Astrocyte (in vitro differentiated cells and primary cell): Measurements from ENCODE around the gene CCNL1. TPM values are rescaled to one million over a fixed set of nuclear protein-coding genes. Genes with fewer than 3 reads are reported as not detected.

Experiments
- DNase-seq: peaks from one replicate; pipeline ENCODE4 v3.0.0-alpha.2; 2010; ENCODE audit warnings: low read depth
- FAIRE-seq: peaks from 2 replicates; lab custom pipeline; 2011; peaks lifted over from hg19 to GRCh38; lab: Jason Lieb, UNC
- H2AFZ ChIP-seq: 2 replicates; pipeline ENCODE4 v1.6.0; 2012; ENCODE audit warnings: low read depth, low read length, inconsistent platforms
- H3K27ac ChIP-seq: 2 replicates; pipeline ENCODE4 v1.5.1; 2011; ENCODE audit warnings: low read depth, low read length, inconsistent platforms
- H3K27me3 ChIP-seq: 2 replicates; pipeline ENCODE4 v1.6.0; 2011; ENCODE audit warnings: low read length, inconsistent platforms; ENCODE audit not compliant: insufficient read depth
- H3K36me3 ChIP-seq: 2 replicates; pipeline ENCODE4 v1.5.1; 2011; ENCODE audit warnings: low read length, inconsistent platforms; ENCODE audit not compliant: insufficient read depth
- H3K4me1 ChIP-seq: 2 replicates; pipeline ENCODE4 v1.5.1; 2011; ENCODE audit warnings: low read length, inconsistent platforms; ENCODE audit not compliant: insufficient read depth
- H3K4me2 ChIP-seq: 2 replicates; pipeline ENCODE4 v1.6.0; 2012; ENCODE audit warnings: low read length, inconsistent platforms
- H3K4me3 ChIP-seq: 2 replicates; pipeline ENCODE4 v1.5.1; 2011; ENCODE audit warnings: low read depth, mild to moderate bottlenecking, low read length, inconsistent platforms; ENCODE audit not compliant: insufficient read depth
- H3K79me2 ChIP-seq: 2 replicates; pipeline ENCODE4 v1.6.0; 2012; ENCODE audit warnings: mild to moderate bottlenecking, low read length, inconsistent platforms; ENCODE audit not compliant: insufficient read depth
- H3K9ac ChIP-seq: 2 replicates; pipeline ENCODE4 v1.6.0; 2012; ENCODE audit warnings: mild to moderate bottlenecking, low read length, inconsistent platforms
- H3K9me3 ChIP-seq: 2 replicates; pipeline ENCODE4 v1.5.1; 2012; ENCODE audit warnings: low read depth, mild to moderate bottlenecking, low read length, inconsistent platforms; ENCODE audit not compliant: insufficient read depth
- H4K20me1 ChIP-seq: 2 replicates; pipeline ENCODE4 v1.6.0; 2012; ENCODE audit warnings: low read length, inconsistent platforms; ENCODE audit not compliant: insufficient read depth
- H3K27ac Mint-ChIP-seq: one replicate; pipeline ENCODE4 v1.8.0; 2021; ENCODE audit warnings: mild to moderate bottlenecking, mixed read lengths; ENCODE audit not compliant: unreplicated experiment
- H3K27me3 Mint-ChIP-seq: one replicate; pipeline ENCODE4 v1.8.0; 2021; ENCODE audit warnings: low read depth, mixed read lengths; ENCODE audit not compliant: unreplicated experiment
- H3K36me3 Mint-ChIP-seq: one replicate; pipeline ENCODE4 v1.8.0; 2021; ENCODE audit warnings: low read depth, mixed read lengths; ENCODE audit not compliant: unreplicated experiment
- H3K4me1 Mint-ChIP-seq: one replicate; pipeline ENCODE4 v1.8.0; 2021; ENCODE audit warnings: low read depth, mixed read lengths; ENCODE audit not compliant: unreplicated experiment
- H3K4me3 Mint-ChIP-seq: one replicate; pipeline ENCODE4 v1.8.0; 2021; ENCODE audit warnings: mild to moderate bottlenecking, moderate library complexity, mixed read lengths; ENCODE audit not compliant: unreplicated experiment
- H3K9me3 Mint-ChIP-seq: one replicate; pipeline ENCODE4 v1.8.0; 2021; ENCODE audit warnings: mild to moderate bottlenecking, mixed read lengths; ENCODE audit not compliant: unreplicated experiment
- CTCF ChIP-seq: IDR thresholded peaks from 2 replicates; pipeline ENCODE4 v1.5.1; 2011; ENCODE audit warnings: low read depth, mild to moderate bottlenecking, inconsistent platforms, low read length, moderate library complexity; ENCODE audit not compliant: insufficient read depth
- EZH2 ChIP-seq: IDR thresholded peaks from 2 replicates; pipeline ENCODE4 v1.6.1; 2012; ENCODE audit warnings: mild to moderate bottlenecking, low read length, inconsistent platforms; ENCODE audit not compliant: insufficient read depth
- total RNA-seq: library from RNA; stranded (reverse); gene quantifications from 2 replicates; pipeline ENCODE4 v1.2.1, GENCODE V29; 2021

The CCNL1 gene
- total RNA-seq, 1 donor from 2014 or later: 66.8 TPM

- Mint-ChIP-seq H3K4me1 (peaks cover 10% of the 10 kb centered on the region), H3K9me3 (peaks cover 3% of the 10 kb centered on the region), H3K27me3 (no peaks in the 10 kb centered on the region), H3K27ac (peak overlapping the region; percentile 97), H3K36me3 (peaks cover 8% of the 10 kb centered on the region), H3K4me3 (peak overlapping the region; percentile 93)
- TF ChIP-seq EZH2: no peak
- TF ChIP-seq CTCF: no peak
- no peaks in the 10 kb centered on the region for H3K9me3 ChIP-seq
- peak overlapping the region; percentile 94 for H3K4me2 ChIP-seq
- peaks cover 14% of the 10 kb centered on the region for H3K4me1 ChIP-seq
- no peaks in the 10 kb centered on the region for H3K27me3 ChIP-seq
- no peaks in the 10 kb centered on the region for H3K36me3 ChIP-seq
- H3K79me2 ChIP-seq: peaks cover 24% of the 10 kb centered on the region
- peak overlapping the region; percentile 95 for H3K27ac ChIP-seq
- no peaks in the 10 kb centered on the region for H4K20me1 ChIP-seq
- FAIRE-seq (no peak), DNase-seq (peak; percentile 39)
- peak overlapping the region; percentile 94 for H3K9ac ChIP-seq
- peak overlapping the region; percentile 49 for H2AFZ ChIP-seq
- peak overlapping the region; percentile 93 for H3K4me3 ChIP-seq
Measured at GRCh38 chr3:157175691-157176507, 16.0 kb upstream of the CCNL1 start.

GRCh38 chr3:157174649-157175498 is 14.9 kb upstream of the CCNL1 start:
- Mint-ChIP-seq H3K27me3 (no peaks in the 10 kb centered on the region), H3K4me3 (peak overlapping the region; percentile 93), H3K4me1 (peaks cover 10% of the 10 kb centered on the region), H3K27ac (peak overlapping the region; percentile 97), H3K9me3 (peaks cover 3% of the 10 kb centered on the region), H3K36me3 (peaks cover 8% of the 10 kb centered on the region)
- H3K27me3 ChIP-seq: no peaks in the 10 kb centered on the region
- H3K79me2 ChIP-seq: peaks cover 24% of the 10 kb centered on the region
- H3K36me3 ChIP-seq: no peaks in the 10 kb centered on the region
- no peaks in the 10 kb centered on the region for H3K9me3 ChIP-seq
- DNase-seq: peak; percentile 100
- peak overlapping the region; percentile 94 for H3K4me2 ChIP-seq
- peak; percentile 26 for FAIRE-seq
- H4K20me1 ChIP-seq: no peaks in the 10 kb centered on the region
- TF ChIP-seq EZH2 (no peak), CTCF (no peak)
- H3K4me1 ChIP-seq: peaks cover 14% of the 10 kb centered on the region
- peak overlapping the region; percentile 95 for H3K27ac ChIP-seq
- H3K9ac ChIP-seq: peak overlapping the region; percentile 94
- H3K4me3 ChIP-seq: peak overlapping the region; percentile 93
- H2AFZ ChIP-seq: peak overlapping the region; percentile 69
